PC-9 (cell line): Measurements from ENCODE around the gene HTRA3. TPM values are rescaled to one million over a fixed set of nuclear protein-coding genes. Genes with fewer than 3 reads are reported as not detected.

Experiments
- BruUV-seq: library from RNA; stranded (reverse); fragments of 400-500 nt; replicated peaks from 2 replicates; lab custom pipeline; 2021; lab: Mats Ljungman, UMichigan
- CTCF ChIA-PET: fragments of 300-600 bp; sonication (Branson Sonifier 250); formaldehyde crosslinking; loops from one replicate; lab custom pipeline; 2022; ENCODE audit warnings: antibody characterized with exemption; lab: Charles Lee
- POLR2A ChIA-PET: fragments of 300-600 bp; sonication (Branson Sonifier 250); formaldehyde crosslinking; loops from one replicate; lab custom pipeline; 2022; ENCODE audit warnings: antibody characterized with exemption; ENCODE audit not compliant: unreplicated experiment; lab: Charles Lee
- DNase-seq, 2 experiments: peaks; one replicate each; pipeline versions ENCODE4 v3.0.0 to v3.0.0-alpha.2; 2015 to 2022; ENCODE audit warnings: mixed read lengths in 1 of 2
- H2AFZ ChIP-seq: fragments of 200-600 bp; sonication (generic); 2 replicates; pipeline ENCODE4 v1.8.1; 2017; ENCODE audit warnings: antibody characterized with exemption
- H3F3A ChIP-seq: fragments of 200-600 bp; sonication (generic); 2 replicates; pipeline ENCODE4 v1.8.1; 2017; ENCODE audit warnings: antibody characterized with exemption, mild to moderate bottlenecking, low read depth; ENCODE audit not compliant: insufficient read depth
- H3K27ac ChIP-seq: fragments of 200-600 bp; sonication (generic); 2 replicates; pipeline ENCODE4 v1.6.1; 2016; ENCODE audit warnings: mixed run types
- H3K27me3 ChIP-seq: fragments of 200-600 bp; sonication (generic); 2 replicates; pipeline ENCODE4 v1.6.1; 2016; ENCODE audit warnings: low read depth, mixed run types; ENCODE audit not compliant: insufficient read depth
- H3K36me3 ChIP-seq: fragments of 200-600 bp; sonication (generic); 2 replicates; pipeline ENCODE4 v1.6.1; 2016; ENCODE audit warnings: low read depth, mixed run types
- H3K4me1 ChIP-seq: fragments of 200-600 bp; sonication (generic); replicated peaks from 2 replicates; pipeline ENCODE4 v1.6.1; 2016; ENCODE audit warnings: mixed run types; ENCODE audit not compliant: insufficient read depth
- H3K4me2 ChIP-seq: fragments of 200-600 bp; sonication (generic); 2 replicates; pipeline ENCODE4 v1.6.1; 2017; ENCODE audit warnings: mixed run types
- H3K4me3 ChIP-seq: fragments of 200-600 bp; sonication (generic); 2 replicates; pipeline ENCODE4 v1.6.1; 2016; ENCODE audit warnings: mixed run types
- H3K79me2 ChIP-seq: fragments of 200-600 bp; sonication (generic); 2 replicates; pipeline ENCODE4 v1.6.1; 2017; ENCODE audit warnings: low read depth, mixed run types
- H3K9me2 ChIP-seq: fragments of 200-600 bp; sonication (generic); 2 replicates; pipeline ENCODE4 v1.8.1; 2017; ENCODE audit warnings: mild to moderate bottlenecking; ENCODE audit not compliant: insufficient read depth
- H3K9me3 ChIP-seq: fragments of 200-600 bp; sonication (generic); 2 replicates; pipeline ENCODE4 v1.8.1; 2016; ENCODE audit warnings: low read depth; ENCODE audit not compliant: insufficient read depth
- H4K20me1 ChIP-seq: fragments of 200-600 bp; sonication (generic); 2 replicates; pipeline ENCODE4 v1.8.1; 2017; ENCODE audit not compliant: insufficient read depth
- CTCF ChIP-seq: fragments of 200-600 bp; sonication (generic); conservative IDR thresholded peaks from 2 replicates; pipeline ENCODE4 v1.6.1; 2017; ENCODE audit warnings: mixed run types, antibody characterized with exemption, mild to moderate bottlenecking, moderate library complexity
- EZH2 ChIP-seq: fragments of 200-600 bp; sonication (generic); IDR thresholded peaks from 2 replicates; pipeline ENCODE4 v1.8.0; 2017; ENCODE audit warnings: antibody characterized with exemption, low read depth
- intact Hi-C: fragments of 100-400 bp; cut with micrococcal nuclease; formaldehyde crosslinking; loops from one replicate; pipeline ENCODE4 v1.10.0; 2022; ENCODE audit not compliant: unreplicated experiment
- total RNA-seq: library from RNA; stranded (reverse); gene quantifications from 2 replicates; pipeline ENCODE4 v1.2.3, GENCODE V29; 2021

Gene HTRA3
- total RNA-seq, 1 experiment from 2014 or later: 14.1 TPM

- H2AFZ ChIP-seq: no peak overlapping the region
Measured at GRCh38 chr4:8289956-8290700, 20.6 kb downstream of the HTRA3 start.

GRCh38 chr4:8290701-8290970 is 21.1 kb downstream of the HTRA3 start:
- CTCF ChIA-PET: no interaction called here
- intact Hi-C loops: no loop called here
- POLR2A ChIA-PET: interaction anchor here (0.7 kb wide), 1 partner anchor 1157 kb away, joined by 4 read pairs; no protein-coding TSS in a partner anchor

More at GRCh38 chr4:8289956-8290700, 20.6 kb downstream of the HTRA3 start:
- H3K4me3 ChIP-seq: no peak overlapping the region
- H3K4me2 ChIP-seq: no peak overlapping the region
- no peaks in the 10 kb centered on the region for H3K4me1 ChIP-seq
- no peaks in the 10 kb centered on the region for H3K27me3 ChIP-seq
- H3K79me2 ChIP-seq: no peaks in the 10 kb centered on the region
- CTCF ChIA-PET: no interaction called here
- intact Hi-C loops: no loop called here
- no peak overlapping the region for H3K27ac ChIP-seq
- no peaks in the 10 kb centered on the region for H4K20me1 ChIP-seq
- no peak for TF ChIP-seq EZH2
- TF ChIP-seq CTCF: no peak
- no peak for DNase-seq
- no peaks in the 10 kb centered on the region for H3K9me3 ChIP-seq
- no TSS peak for BruUV-seq
- H3F3A ChIP-seq: no peaks in the 10 kb centered on the region
- POLR2A ChIA-PET: interaction anchor here (0.7 kb wide), 1 partner anchor 1156 kb away, joined by 4 read pairs; no protein-coding TSS in a partner anchor
- no peaks in the 10 kb centered on the region for H3K36me3 ChIP-seq
- no peaks in the 10 kb centered on the region for H3K9me2 ChIP-seq

GRCh38 chr4:8291036-8291682 is 21.6 kb downstream of the HTRA3 start:
- no peaks in the 10 kb centered on the region for H3K27me3 ChIP-seq
- H3K4me3 ChIP-seq: no peak overlapping the region
- no peaks in the 10 kb centered on the region for H3K9me3 ChIP-seq
- no peaks in the 10 kb centered on the region for H3K4me1 ChIP-seq
- TF ChIP-seq CTCF: no peak
- no peak for TF ChIP-seq EZH2
- no peaks in the 10 kb centered on the region for H4K20me1 ChIP-seq
- intact Hi-C loops: no loop called here
- H3K79me2 ChIP-seq: no peaks in the 10 kb centered on the region
- DNase-seq: no peak
- no TSS peak for BruUV-seq
- H3K36me3 ChIP-seq: no peaks in the 10 kb centered on the region
- no peak overlapping the region for H3K27ac ChIP-seq
- CTCF ChIA-PET: no interaction called here
- no peaks in the 10 kb centered on the region for H3K9me2 ChIP-seq
- H2AFZ ChIP-seq: no peak overlapping the region
- no peaks in the 10 kb centered on the region for H3F3A ChIP-seq
- H3K4me2 ChIP-seq: no peak overlapping the region
- POLR2A ChIA-PET: interaction anchor here (0.6 to 0.7 kb wide), 2 partner anchors 103 to 1157 kb away, joined by 3 to 4 read pairs; no protein-coding TSS in a partner anchor

More at GRCh38 chr4:8290701-8290970, 21.1 kb downstream of the HTRA3 start:
- H3K79me2 ChIP-seq: no peaks in the 10 kb centered on the region
- H3K4me2 ChIP-seq: no peak overlapping the region
- DNase-seq: no peak
- TF ChIP-seq CTCF (no peak), EZH2 (no peak)
- no peaks in the 10 kb centered on the region for H3F3A ChIP-seq
- no peaks in the 10 kb centered on the region for H3K27me3 ChIP-seq
- no peak overlapping the region for H3K27ac ChIP-seq
- H3K4me1 ChIP-seq: no peaks in the 10 kb centered on the region
- H2AFZ ChIP-seq: no peak overlapping the region
- no peak overlapping the region for H3K4me3 ChIP-seq
- H3K9me3 ChIP-seq: no peaks in the 10 kb centered on the region
- H4K20me1 ChIP-seq: no peaks in the 10 kb centered on the region
- no TSS peak for BruUV-seq
- H3K36me3 ChIP-seq: no peaks in the 10 kb centered on the region
- no peaks in the 10 kb centered on the region for H3K9me2 ChIP-seq
